HG02981 (cell line): Measurements from ENCODE around the gene PARD3B.

ENCODE experiments used
- ATAC-seq: cut with Tn5 transposase; IDR thresholded peaks from one replicate; pipeline ENCODE4 v1.9.1; 2021; ENCODE audit warnings: mild to moderate bottlenecking, moderate library complexity; ENCODE audit not compliant: unreplicated experiment

PARD3B gene

DNA sequence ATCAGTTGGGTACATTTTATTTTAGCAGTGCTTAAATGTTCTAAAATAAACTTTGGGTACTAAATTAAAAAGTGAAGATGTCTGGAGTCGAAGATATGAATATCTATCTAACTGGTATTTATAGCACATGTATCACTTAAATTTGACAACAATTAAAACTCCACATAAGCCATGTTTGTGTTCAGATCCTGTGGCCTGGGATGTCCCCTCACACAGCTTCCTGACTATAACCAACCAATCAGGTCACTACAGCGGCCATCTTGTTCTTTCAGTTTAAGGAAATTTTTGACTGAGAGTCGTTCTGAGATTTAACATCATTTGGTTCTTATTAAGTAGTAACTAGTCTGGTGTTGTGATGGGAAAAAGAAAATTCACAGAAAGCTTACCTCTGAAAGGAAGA is 966.4 kb downstream of the PARD3B start:
- ATAC-seq, result no peak

DNA sequence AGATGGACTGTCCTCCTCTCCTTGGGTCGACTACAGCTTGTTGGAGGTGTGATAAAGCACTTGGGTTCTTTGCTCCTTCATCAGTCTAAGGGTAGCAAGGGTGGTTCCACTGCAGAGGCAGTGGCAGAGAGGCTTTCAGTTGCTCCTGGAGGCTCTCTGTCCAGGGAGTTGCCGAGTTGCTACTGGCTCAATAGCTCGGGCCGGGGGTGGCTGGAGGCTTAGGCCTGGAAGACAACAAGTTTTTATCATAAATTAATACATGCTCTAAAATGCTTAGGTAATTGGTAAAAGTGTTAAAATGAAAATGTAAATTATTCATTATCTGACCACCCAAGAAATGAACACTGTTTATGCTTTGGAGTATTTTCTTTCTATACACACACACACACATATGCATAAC is 975.0 kb downstream of the PARD3B start:
- no peak for ATAC-seq

DNA sequence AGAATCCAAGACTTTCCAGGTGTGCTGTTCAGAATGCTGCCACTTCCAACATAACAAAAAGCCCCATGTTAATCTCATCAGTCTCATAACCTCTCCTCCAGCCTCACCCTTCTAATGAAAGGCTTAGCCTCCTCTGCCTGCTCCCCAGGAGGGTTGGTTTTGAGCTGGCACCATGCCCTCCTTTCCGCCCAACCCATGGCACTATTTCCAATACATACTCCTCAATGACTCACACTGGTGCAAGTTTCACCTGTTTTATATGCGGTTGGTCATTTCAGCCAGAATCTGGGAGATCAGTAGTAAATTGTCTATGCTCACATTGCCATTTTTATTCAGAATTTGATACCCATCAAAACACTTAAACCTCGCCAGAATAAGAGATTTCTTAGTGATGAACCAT is 979.4 kb downstream of the PARD3B start:
- no peak for ATAC-seq

DNA sequence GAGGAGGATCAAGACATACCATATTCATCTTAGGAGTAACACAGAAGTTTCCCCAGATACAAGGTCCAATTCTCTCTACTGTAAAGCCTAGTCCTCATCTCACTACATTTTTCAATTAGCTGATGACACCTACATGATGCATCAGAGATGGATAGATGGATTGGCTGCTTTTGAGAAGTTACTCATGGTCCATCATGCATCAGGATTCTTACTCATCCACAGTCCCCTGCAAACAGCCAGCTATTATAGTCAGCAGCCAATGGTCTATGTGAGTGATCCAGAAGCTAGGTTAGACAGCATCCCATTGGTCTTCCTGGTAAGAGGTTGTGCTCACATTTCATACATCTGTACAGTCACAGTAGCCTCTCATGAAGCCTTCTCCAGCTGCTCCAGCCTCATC is 982.5 kb downstream of the PARD3B start:
- ATAC-seq, result no peak

DNA sequence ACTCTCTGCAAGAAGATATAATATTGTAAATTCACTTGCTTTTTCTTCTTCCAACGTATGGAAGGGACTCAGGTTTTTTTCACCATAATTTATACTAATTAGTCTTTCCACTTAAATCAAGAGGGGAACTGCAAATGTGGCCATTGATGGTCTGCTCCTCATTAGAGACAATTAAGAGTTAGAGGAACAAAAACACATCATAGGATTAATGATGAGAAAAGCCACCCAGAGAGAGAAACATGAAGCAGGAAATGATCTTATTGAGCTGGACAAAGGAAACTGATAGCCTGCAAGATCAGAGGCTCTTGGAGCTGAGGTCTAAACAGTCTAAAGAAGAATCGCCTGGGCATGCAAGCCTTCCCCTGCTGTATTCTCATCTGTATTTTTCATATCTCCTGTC is 985.8 kb downstream of the PARD3B start:
- ATAC-seq, result no peak

DNA sequence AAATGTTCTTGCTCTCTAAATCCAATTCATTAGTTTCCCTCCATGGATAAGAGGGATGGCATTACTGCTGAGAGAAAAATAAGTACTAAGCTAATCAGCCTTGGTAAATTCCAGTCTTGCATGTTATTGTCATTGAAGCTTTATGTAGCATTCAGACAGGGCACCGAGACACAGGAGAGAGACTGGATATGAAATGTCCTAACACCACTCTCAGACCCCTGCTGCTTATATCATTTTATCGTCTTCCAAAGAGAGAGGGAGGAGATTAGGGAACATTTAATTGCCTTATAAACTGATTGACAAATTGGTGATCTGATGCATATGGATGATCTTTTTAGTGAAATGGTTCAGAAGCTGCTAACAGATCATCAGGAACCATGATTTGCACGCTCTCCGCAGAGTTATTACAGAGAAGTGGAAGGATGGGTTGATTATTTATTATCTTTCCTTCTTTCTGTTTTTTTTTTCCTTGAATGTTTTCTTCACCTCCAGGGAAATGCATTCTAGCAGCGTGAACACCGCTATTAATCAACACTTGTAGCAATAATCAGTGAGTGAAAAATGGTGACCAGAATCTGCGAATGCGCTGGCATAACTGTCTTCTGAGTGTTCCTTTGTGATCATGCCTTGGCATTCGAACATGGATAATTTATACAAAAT is 986.3 kb downstream of the PARD3B start:
- ATAC-seq, result no peak

DNA sequence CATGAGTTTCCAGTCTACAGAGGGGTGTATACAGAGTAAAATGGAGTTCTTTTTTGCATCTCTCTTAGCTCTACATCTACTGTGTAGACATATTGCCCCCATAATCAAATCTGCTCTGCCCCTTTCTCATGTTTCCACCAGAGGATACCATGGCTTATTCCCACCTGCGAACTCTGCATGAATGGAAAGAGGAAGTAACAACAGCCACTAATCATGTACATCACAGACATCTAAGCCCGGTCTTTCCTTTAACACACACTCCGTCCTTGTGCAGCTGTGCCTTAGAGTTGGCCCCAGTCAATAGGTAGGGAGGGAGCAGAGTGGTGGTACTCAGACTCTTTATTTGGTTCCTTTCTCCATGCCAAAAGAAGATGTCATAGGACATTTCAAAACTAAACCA is 989.7 kb downstream of the PARD3B start:
- no peak for ATAC-seq

DNA sequence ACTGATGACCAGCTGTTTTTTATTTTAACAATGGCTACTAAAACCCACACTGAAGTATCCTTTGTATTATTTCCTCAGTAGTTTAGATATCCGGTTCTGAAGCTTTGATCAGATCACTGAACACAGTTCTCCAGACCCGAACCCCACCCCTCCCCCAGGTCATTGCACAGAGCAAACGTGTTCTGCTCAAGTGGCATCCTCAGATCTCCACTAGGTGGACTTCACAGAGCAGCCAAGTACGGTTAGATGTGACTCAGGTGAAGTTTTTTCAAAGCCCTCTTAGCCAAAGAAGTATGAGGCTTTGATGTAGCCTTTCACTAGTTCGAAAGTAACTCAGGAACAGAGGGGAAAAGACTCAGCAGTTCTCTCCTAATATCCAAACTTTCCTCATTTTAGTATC is 994.3 kb downstream of the PARD3B start:
- ATAC-seq, result no peak

DNA sequence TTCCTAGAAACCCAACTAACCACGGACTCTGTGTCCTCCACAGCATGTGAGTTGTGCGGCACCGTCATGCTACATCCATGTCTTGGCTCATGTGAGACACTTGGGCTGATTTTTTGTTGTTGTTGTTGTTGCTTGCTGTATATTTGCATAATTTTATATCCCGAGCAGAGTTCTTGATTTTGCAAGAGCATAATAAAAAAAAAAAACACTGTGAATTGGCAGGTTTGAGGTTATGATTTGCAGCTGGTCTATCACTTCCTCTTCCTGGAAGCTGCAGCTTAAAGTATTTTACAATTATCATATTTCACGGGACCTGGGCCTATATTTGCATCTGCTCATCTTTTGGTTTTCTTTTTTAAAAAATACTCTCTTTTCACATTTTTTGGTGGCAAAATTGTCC is 994.8 kb downstream of the PARD3B start:
- no peak for ATAC-seq

DNA sequence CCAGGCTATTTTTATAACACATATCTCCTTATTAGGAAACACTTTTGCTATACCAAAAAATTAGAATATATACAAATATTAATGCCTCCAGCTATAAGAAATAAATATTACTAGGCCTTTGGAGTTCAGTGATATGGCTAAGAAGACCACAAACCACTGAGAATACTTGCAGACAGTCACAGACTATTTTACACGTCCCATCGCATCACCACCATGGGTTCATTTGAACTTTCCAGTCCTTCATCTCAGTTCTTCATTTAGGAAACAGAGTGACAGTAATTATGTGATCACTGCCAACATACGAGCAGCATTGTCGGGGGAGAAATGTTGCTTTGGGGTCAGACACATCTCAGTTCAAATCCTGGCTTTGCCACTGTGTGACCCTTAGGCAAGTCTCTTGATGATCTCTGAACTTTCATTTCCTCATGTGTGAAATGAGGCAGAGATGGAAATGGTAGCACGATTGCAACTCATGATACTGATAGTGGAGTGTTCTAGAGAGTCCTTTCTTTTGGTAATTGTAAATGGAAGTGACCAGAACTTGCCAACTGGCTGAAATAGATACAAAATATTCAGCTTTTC is 998.1 kb downstream of the PARD3B start:
- ATAC-seq, result no peak

DNA sequence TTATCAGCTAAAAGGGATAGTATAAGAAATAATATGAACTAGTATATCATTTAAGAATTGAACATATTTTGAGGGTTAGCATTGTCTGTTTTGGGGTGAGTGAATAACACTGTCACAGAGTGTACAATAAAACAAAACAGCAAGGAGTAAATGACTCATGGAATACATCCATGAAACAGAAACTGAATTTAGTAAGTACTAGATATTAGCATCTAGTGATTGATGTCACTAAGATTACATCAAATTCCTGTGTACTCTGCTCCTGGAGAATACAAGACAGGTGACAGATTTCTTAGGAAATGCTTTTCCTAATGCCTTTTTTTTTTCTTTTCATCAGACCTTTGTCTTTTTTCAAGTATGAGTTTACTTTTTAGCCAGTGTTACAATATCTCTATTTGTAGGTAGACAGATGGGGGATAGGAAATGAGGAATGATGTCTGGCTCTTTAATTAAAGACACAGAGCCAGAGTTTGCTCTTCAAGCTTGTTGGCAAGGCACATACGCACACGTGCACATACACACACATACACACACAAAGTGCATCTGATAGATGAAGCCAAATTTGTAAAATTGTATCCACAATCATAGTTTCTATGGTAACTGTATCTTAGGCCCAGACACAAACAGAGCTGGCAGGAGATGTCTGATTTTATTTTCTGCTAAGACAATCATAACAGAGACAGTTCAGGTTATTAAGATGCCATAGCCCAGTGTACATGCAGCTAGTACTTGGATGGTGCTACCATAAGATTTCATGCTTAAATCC is 998.8 kb downstream of the PARD3B start:
- no peak for ATAC-seq

DNA sequence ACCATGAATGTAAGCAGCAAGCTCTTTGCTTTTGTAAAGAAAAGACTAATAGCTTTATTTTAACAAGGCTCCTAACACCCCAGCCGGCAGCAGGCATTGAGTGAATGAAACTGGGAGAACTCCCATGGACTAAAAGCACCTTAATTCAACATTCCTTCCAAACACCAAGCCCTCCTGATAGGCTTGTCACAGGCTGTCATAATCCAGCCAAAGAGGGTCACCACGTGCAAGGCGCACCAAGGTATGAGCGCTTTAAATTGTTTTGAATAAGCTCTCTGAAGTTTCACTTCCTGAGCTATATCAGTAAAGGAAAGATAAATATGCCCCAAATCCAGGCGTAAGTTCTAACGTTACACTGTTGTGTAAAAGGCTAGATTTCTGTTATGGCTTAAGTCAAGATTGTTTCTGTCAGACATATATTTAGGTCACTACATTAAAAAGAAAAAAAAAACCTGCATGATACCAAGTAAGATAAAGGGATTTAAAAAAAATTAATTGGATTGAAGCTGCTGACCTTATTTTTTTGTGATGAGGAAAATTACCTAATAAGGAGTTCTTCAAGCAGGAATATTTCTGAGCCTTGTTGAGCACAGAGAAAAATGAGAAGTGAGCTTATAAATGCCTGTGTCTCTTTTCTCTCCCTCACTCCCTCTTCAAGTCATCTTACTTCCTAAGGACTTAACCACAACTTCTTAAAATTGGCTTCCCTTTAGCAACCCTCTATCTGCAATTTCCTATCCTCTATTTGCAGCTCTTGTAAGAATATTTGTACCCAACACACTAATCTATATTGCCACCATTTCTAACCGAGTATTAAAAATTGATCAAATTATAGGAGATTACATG is 1000.9 kb downstream of the PARD3B start:
- ATAC-seq, result no peak

DNA sequence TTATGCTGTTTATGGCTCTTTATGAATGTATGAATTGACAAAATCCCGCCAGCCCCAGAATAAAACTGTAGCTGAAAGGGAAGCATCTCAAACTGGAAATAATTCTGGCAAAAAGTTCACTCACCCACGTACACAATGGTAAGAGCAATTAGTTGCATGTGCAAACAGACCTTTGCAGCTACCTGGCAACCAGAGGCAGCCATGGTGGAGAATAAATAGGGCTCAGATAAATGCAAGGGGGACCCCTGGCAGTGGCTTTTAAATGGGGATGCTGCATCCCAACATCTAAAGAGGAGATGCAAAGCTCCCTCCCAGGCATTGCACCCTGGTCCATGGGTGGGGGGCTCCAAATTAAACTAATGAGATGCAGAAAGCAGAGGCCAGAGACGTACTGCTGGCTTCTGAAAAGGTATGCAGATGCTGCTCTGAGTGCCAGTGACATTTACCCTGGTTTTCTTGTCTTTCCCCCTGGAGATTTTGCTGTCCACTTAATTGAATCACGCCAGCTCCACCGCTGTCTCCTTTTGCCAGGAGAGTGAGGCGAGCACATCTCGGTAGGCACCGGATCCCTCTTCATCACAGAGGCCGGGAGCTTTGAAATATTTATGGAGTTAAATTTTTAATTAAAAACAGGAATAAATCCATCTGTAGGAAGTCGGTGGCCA is 1010.4 kb downstream of the PARD3B start:
- ATAC-seq, result no peak

DNA sequence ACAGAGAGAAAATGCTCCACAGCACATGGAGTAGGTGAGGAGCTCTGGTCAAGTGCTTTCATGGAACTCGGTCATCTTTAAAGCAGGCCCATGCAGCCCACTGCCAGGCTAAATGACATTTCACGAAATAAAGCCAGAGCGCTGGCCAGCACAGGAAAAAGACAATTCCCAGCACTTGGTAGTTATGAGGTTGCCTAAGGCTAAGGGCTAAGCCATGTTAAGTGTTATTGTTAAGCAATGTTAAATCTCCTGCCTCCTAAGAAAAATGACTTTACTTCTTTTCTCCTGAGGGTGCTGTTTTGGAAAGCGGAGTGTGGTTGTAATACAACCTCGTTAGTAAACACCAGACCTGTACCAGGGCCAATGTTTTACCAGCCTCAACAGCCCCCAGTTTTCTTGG is 1011.1 kb downstream of the PARD3B start:
- ATAC-seq, result no peak

DNA sequence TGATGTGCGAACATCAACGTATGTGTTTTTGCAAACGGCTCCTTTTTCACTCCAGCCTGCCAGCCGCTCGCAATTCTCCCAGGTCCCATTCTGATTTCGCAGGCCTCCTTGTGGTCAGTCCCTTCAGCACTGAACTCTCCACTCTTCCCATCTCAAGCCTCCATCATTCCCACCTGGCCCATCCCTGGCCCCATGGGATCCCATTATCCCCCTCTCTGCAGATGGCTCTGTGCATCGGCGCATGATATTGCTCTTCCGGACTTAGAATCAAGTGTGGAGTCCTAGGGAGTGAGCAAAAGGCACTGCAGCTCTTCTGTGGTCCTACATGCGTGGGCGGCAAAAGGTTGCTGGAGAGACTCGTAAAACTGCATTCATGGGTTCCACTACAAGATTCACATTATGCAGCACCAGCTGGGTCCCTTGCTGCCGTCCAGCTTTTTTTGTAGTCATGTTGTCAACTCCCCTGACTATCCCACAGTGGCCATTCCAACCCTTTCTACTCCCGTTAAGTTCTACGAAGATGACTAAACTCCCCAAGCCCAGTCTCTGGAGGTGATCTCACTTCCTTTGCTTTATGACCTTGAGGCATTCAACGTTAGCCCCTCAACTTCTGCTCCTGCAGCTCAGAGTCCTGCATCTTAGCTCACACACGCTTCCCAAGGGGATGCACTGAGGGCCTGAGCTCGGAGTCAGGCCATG is 1011.7 kb downstream of the PARD3B start:
- ATAC-seq, result no peak

DNA sequence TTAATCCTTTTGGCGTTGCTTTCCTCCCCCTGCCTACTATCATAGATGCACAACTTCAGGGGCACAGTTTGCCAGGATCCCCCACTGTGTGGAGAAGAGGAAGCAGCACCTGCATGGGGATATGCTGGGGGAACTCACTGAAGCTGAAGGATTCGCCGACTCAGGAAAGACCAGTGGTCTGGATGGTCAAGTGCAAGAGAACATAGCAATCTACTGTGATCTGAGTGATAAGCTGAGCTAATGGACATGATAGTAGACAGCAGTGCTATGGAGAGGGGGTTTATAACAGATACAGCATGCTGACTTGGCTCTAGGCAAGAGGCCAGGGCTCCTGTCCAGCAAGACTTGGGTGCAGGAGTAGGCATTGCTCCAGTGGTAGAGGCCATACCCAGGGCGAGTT is 1012.6 kb downstream of the PARD3B start:
- no peak for ATAC-seq

DNA sequence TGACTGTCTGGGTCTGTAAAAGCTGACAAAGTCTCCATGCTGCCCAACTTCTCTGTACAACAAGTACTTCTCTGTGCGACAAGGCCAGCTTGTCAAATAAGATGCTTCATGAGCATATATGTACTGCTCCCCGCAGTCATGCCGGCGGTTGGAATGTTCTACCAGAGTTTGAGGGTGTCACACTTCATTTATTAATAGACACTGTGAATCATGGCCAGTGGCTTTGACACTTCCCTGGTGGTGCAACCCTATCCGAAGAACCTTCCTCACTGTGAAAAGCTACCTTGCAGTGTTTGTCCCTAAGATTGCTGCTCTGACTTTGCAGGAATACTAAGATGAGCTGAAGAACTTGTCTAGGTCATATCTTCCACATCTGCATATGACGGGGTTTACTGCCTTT is 1016.2 kb downstream of the PARD3B start:
- ATAC-seq, result no peak

DNA sequence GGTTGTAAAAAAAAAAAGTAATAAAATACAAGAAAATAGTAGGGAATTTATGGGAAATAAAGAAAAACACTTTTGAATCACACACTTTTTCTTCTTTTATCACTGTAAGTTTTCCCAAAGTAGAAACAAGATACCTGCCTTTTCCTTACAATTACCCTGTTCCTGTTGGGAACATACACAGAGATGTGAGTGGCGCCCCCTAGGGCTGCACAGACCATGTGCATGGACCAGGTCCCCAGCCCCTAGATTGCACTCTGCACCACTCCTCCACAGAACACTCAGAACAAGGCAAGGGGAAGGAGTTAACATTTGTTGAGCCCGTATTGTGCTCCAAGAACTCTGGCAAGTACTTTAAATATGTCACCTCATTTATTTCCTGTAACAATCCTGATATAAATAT is 1018.4 kb downstream of the PARD3B start:
- no peak for ATAC-seq

DNA sequence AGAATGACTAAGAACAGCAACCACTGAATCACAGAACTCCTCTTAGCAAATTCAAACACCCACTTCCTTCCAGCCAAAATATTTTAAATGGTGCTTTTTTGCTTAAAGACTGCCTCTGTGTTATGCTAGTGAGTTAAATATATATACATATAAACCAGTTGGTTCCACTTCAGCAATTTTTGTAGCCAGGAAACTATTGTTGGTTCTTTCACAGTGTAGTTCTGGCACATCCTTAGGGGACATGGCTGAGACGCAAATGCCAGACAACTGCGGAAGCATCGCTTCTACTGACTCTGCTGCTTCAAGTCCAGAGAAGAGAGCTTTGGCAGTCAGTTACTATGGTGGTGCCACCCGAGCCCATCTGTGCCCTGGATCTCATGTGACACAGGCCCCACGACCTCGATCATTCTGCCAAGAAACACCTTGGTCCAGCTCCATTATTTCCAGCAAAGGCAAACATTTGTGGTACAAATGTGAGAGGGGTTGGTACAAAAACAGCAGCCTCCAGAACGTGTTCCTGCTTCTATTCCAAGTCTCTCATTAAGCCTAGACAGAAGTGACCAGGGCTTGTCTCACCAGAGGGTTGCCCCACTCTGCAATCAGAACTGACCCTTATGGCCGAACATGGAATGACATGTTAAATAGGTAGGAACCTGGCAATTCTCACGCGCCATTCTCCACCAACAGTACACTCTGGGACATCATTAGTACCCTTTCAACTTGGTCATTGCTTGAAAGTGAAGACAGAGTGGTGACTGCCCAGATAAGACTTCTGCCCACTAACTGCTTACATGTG is 1019.3 kb downstream of the PARD3B start:
- no peak for ATAC-seq

DNA sequence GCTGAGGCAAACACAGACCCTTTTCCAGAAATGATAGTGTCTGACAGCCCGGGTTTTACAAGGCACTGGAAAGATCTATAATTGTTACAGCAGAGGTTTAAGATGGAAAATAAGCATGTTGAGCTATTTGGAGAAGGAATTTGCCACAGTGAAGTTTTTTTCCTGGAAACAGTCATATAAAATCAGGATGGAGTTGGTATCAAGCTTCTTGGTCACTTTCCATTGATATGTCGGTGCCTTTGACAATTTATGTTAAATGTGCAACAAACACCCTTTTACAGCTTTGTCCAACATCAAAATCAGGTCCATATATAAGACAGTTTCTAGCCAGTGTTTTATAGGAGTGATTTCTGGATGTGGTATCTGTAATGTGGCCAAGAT is 1019.9 kb downstream of the PARD3B start:
- ATAC-seq, result no peak
